T follicular helper cell (primary cell): ENCODE measurements around the gene PLA2G4B.

ENCODE experiments used
- DNase-seq: peaks from one replicate; pipeline ENCODE4 v3.0.0-alpha.2; 2020; ENCODE audit warnings: low read depth

PLA2G4B gene

DNA sequence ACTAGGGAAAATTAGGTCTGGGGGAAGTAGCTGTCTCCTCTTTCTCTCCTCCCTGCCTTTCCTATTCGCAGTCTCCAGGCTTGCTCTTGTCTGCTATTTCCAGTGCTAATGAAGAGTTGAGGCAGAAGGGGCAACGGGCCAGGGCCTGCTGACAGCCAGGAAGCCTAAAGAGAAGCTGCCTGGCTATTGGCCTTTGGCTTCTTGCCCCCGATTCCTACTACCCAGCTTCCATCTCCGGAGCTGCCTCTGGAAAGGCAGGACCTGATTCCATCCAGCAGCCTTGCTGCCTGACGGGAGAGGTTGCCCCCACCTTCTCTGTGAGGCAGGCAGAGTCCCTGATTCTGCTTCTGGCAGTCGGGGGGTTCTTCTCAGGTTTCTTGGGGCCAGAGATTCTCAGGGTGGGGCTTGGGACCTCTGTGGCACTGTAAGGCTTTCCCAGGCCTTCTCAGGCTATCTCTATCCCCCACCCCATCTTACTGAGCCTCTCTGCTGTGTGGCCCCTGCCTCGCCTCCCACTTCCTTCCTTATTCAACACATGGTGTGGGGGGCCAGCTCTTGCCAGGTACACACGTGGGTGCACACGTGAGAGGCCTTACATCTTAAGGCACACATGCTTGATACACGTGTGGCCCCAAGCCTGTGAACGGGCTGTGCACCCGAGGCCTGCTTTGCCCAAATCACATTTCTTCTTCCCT, 29.0 kb upstream of the PLA2G4B start:
- no peak for DNase-seq

- no peak for DNase-seq
These were observed 27.8 kb upstream of the PLA2G4B start for GRCh38 chr15:41810651-41811431.

DNA sequence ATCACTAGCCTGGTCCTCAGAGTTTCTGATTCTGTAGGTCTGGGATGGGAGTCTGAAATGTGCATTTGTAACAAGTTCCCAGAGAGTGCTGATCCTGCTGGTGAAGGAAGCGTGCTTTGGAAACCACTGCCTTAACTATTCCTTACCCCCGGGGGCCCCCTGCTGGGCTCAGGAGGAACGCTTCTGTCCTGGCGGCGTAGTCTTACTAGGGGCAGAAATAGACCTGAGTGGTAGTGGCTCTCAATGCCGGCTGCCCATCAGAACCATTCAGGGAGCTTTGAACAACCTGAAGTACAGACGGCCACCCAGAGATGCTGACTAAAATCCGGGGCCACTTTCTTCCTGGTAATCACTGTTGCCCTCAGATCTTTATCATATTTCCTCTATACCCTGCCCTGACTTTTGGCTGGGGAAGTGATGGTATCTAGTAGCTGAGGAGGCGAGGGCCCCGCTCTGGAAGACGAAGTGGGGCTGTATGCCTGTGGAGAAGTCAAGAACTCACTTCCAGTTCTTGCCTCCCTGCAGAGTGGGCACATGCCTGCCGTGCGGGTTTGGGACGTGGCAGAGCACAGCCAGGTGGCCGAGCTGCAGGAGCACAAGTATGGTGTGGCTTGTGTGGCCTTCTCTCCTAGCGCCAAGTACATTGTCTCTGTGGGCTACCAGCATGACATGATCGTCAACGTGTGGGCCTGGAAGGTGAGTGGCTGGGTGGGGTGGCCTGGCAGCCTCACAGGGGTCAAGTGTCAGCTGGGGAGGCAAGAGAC, 27.0 kb upstream of the PLA2G4B start:
- peak; percentile 59 for DNase-seq

- DNase-seq: no peak
These were observed 25.7 kb upstream of the PLA2G4B start for GRCh38 chr15:41812820-41813375.

DNA sequence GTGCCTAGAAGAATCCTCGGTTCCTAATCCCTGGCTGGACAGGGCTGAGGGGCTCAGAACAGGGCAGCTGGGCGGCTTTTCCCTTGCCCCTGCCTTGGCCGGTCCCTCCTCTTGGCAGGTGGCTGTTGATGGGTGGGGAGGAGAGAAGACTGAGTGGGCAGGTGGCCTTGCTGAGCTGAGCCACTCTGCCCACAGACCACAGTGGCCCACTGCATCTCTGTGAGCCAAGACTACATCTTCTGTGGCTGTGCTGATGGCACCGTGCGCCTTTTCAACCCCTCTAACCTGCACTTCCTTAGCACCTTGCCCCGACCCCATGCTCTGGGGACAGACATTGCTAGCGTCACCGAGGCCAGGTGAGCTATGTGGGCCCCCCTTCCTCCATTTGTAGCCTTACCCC, 25.2 kb upstream of the PLA2G4B start:
- DNase-seq: no peak

- DNase-seq: no peak
These were observed 24.1 kb upstream of the PLA2G4B start for GRCh38 chr15:41814534-41814933.

GRCh38 chr15:41816788-41817187, 21.9 kb upstream of the PLA2G4B start:
- no peak for DNase-seq

DNA sequence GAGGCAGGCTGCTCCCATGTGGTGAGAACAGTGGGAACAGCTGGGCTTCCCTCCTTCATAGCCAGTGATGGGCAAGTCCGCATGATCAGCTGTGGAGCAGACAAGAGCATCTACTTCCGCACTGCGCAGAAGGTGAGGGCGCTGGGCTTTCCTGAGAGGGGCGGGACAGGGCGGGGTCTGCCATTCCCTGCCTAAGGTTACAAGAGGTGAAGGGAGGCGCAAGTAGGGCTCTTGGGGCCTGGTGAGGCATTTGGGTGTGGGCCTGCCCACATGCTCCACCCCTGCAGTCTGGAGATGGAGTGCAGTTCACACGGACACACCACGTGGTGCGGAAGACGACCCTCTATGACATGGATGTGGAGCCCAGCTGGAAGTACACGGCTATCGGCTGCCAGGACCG, 21.3 kb upstream of the PLA2G4B start:
- DNase-seq: no peak

DNA sequence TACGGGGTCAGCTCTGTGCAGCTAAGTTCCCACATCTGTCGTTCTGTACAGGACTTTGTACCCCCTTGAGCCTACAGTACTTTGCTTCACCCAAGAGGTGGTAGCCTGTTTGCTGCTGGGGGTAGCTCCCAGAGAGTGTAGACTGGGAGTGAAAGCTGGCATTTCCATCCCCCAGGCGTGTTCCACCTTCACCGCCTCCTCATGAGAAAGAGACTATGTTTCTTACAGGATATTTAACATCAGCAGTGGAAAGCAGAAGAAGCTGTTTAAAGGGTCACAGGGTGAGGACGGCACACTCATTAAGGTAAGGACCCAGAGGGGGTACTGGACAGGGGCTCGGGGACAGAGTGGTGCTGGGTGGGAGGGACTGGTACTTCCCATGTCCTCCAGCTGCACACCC, 20.9 kb upstream of the PLA2G4B start:
- DNase-seq: no peak

DNA sequence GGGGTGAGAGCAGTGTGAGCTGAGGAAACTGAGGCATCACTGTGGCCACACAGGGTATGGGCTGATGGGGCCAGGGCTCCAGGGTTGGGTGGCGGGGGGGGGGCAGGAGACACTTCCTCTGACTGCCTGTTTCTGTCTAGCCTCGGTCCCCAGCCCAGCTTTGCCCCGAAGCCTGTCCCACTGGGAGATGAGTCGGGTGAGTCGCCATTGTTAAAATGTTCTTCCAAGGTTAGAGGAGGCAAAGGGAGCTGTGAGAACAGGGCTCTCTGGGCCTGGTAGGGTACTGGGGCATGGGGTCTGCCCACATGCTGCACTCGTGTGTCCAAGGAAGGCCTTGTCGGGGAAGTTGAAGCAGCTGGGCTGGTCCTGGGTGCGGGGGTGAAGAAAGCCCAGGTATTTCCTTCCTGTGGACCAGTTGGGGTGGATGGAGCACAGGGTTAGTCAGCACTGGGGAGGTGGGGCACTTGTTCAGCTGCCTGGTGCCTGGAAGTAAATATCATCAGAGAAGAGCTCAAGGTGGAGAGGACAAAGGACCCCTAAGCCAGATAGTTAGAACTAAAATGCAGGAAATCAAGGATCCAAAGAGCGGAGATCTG, 19.1 kb upstream of the PLA2G4B start:
- no peak for DNase-seq

- no peak for DNase-seq
These were observed 17.7 kb upstream of the PLA2G4B start for GRCh38 chr15:41820791-41821423.

GRCh38 chr15:41821831-41822230, 16.8 kb upstream of the PLA2G4B start:
- DNase-seq: no peak

- no peak for DNase-seq
These were observed 16.2 kb upstream of the PLA2G4B start for GRCh38 chr15:41822471-41822870.

DNA sequence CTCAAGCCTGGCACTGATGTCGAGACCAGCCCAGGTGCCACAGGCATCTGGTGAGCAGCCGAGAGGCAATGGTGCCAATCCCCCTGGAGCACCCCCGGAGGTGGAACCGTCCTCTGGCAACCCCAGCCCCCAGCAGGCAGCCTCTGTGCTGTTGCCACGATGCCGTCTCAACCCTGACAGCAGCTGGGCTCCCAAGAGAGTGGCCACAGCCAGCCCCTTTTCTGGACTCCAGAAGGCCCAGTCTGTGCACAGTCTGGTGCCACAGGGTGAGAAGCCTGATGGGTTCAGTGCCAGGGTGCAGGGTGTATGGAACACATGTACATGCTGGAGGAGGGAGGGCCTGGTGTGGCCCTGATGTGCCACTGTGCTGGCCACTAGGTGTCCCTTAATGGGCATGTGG, 15.7 kb upstream of the PLA2G4B start:
- no peak for DNase-seq

DNA sequence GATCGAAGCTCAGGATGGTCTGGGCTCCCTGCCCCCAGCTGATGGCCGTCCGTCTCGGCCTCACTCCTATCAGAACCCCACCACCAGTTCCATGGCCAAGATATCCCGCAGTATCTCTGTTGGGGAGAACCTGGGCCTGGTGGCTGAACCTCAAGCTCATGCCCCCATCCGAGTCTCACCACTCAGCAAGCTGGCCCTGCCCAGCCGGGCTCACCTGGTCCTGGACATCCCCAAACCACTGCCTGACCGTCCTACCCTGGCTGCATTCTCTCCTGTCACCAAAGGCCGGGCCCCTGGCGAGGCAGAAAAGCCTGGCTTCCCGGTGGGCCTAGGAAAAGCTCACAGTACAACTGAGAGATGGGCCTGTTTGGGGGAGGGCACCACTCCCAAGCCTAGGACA, 15.1 kb upstream of the PLA2G4B start:
- DNase-seq: no peak

DNA sequence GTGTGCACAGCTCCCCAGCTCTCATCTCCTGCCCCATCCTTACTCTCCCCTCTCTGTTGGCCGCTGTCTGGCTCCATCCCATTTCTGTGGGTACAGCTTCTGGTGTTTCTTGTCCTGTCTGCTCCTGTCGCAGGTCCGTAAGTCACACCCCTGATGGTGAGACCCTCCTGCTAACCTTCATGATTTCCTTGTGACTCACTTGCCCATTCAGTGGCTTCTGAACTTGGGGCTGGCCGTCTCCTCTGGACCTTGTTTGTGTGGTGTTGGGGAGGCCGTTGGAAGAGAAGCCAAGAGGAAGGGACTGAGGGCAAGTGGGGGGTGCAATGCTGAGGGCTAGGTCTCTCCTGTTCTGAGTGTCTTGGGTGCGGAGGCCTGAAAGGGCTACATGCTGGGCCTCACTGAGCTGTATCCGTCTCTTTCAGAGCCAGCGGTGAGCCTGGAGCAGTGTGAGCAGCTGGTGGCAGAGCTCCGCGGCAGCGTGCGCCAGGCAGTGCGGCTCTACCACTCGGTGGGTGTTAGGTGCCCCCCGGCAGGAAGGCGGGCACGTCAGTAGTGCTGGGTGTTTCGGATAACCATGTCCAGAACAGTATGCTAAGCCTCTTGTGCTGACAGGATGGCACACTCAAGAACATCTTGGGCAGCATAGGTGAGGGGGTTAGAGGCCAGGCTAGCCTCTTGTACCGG, 14.4 kb upstream of the PLA2G4B start:
- DNase-seq: no peak

DNA sequence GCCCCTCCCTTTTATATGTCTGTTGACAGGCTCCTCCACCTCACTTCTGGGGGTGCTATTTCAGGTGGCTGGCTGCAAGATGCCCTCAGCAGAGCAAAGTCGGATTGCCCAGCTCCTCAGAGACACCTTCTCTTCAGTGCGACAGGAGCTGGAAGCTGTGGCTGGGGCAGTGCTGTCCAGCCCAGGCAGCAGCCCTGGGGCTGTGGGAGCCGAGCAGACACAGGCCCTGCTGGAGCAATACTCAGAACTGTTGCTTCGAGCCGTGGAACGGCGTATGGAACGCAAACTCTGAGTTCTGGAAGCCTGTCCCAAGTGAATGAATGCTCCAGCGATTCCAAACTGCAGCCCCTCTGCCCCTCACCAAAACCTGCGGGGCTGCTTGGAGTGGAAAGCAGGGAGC, 13.5 kb upstream of the PLA2G4B start:
- DNase-seq: no peak

DNA sequence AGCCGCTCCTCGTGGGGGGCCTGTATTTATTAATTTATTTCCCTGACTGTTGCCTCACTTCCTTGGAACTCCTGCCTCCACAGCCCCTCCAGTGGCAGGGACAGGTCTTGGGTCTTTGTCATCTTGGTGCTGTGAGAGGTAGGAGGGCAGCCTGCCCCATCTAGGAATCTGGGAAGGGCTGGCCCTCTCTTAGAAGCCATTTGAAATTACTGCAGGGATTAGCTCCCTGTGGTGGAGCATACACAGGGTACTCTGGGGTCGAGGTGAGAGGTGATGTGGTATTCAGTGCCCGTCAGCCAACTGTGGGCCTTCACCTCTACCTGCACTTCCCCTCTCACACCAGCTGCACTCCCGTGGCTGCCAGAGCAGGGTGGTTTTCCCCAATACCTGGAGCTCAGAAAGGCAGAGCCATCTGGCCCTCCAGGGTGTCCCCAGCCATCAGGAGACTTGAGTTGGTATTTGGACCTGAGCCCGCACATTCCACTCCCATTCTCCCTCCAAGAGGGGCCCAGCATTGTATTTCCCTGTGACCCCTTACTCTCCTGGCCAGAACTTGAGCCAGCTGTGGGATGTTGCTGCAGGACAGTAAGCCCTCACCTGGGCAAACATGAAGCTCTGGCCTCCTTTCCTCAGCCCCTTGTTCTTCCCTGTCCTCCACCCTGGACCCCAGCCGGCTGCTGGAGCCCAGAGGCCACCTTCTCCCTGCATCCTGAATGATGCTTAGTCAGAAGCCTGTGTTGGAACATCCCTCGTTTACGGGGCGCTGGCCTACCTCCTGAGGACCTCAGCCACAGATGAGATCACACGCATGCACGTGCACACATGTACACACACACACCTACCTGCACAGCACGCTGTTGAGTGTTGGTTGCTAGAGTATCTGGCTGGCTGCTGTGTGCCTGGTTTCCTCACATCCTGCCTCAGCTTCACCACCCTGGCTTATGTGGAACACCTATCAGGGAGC, 12.8 kb upstream of the PLA2G4B start:
- no peak for DNase-seq

- peak; percentile 24 for DNase-seq
These were observed 11.3 kb upstream of the PLA2G4B start for GRCh38 chr15:41827290-41827879.
